HL-60 (cell line): ENCODE measurements around the gene FOXM1.

ENCODE experiments used
- CTCF ChIP-seq: IDR thresholded peaks from one replicate; pipeline ENCODE4 v1.5.1; 2011; ENCODE audit warnings: low read length, control low read depth, inconsistent platforms; ENCODE audit not compliant: insufficient read depth
- GABPA ChIP-seq: IDR thresholded peaks from 2 replicates; pipeline ENCODE4 v1.6.1; 2012; ENCODE audit warnings: low read depth
- POLR2AphosphoS5 ChIP-seq: IDR thresholded peaks from 2 replicates; pipeline ENCODE4 v1.6.1; 2012; ENCODE audit warnings: low read depth
- REST ChIP-seq: IDR thresholded peaks from 2 replicates; pipeline ENCODE4 v1.6.1; 2012; ENCODE audit warnings: low read depth; ENCODE audit not compliant: insufficient replicate concordance
- SPI1 ChIP-seq: IDR thresholded peaks from 2 replicates; pipeline ENCODE4 v1.6.1; 2012; ENCODE audit warnings: low read depth, mild to moderate bottlenecking, borderline replicate concordance

GRCh38 chr12:2886768-2887450 lies 9.9 kb upstream of the FOXM1 start:
- TF ChIP-seq CTCF (no peak), POLR2AphosphoS5 (no peak), REST (no peak), GABPA (no peak), SPI1 (no peak)
